GM10248 (cell line): Measurements from ENCODE around the gene ANKK1.

Source experiments
- CTCF ChIA-PET: fragments of 300-600 bp; sonication (Branson Sonifier 250); formaldehyde crosslinking; extraction: SDS; loops from one replicate; lab custom pipeline; 2021; ENCODE audit warnings: antibody characterized with exemption; lab: Yijun Ruan, JAX
- POLR2A ChIA-PET: fragments of 350-650 bp; sonication (Branson Sonifier 250); formaldehyde crosslinking; extraction: SDS; loops from one replicate; lab custom pipeline; 2020; ENCODE audit warnings: antibody characterized with exemption; lab: Yijun Ruan, JAX
- DNase-seq: peaks from one replicate; pipeline ENCODE4 v3.0.0; 2012; ENCODE audit errors: extremely low spot score
- TF ChIP-seq, protein P1 (sequence below): IDR thresholded peaks from 2 replicates; pipeline ENCODE4 v1.5.1; 2012; ENCODE audit warnings: mild to moderate bottlenecking, low read depth; ENCODE audit errors: extremely low read depth, missing control alignments, control extremely low read depth

Gene ANKK1

DNA sequence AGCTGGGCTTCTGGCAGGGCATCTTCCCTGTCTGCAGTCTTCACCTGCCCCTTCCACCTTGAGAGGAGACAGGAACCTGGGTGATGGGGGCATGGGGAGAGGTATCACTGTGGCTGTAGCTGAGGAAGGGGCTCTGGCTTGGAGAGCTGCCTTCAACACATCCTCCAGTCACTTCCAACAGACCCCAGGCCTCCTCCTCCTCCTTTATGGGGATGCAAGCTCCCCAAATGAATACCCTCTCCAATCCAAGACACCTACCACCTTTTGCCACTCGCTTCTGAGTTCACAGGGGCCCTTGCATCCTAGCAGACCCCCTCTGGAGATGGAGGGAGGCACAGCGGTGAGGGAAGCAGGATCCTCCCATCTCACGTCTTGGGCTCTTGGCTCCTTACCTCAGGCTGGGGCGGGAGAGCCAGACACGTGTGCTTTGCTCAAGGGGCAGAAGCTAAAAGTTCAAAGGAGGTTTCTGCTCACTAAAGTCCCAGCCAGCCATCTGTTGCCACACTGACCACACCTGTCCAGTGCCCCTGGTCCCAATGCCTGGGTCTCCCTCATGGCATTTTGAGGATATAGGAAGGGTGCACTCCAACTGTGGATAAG, 13.2 kb downstream of the ANKK1 start:
- CTCF ChIA-PET, result no interaction called here
- no peak for DNase-seq
- TF ChIP-seq, protein P1, sequence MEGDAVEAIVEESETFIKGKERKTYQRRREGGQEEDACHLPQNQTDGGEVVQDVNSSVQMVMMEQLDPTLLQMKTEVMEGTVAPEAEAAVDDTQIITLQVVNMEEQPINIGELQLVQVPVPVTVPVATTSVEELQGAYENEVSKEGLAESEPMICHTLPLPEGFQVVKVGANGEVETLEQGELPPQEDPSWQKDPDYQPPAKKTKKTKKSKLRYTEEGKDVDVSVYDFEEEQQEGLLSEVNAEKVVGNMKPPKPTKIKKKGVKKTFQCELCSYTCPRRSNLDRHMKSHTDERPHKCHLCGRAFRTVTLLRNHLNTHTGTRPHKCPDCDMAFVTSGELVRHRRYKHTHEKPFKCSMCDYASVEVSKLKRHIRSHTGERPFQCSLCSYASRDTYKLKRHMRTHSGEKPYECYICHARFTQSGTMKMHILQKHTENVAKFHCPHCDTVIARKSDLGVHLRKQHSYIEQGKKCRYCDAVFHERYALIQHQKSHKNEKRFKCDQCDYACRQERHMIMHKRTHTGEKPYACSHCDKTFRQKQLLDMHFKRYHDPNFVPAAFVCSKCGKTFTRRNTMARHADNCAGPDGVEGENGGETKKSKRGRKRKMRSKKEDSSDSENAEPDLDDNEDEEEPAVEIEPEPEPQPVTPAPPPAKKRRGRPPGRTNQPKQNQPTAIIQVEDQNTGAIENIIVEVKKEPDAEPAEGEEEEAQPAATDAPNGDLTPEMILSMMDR, result no peak
- POLR2A ChIA-PET, result no interaction called here

DNA sequence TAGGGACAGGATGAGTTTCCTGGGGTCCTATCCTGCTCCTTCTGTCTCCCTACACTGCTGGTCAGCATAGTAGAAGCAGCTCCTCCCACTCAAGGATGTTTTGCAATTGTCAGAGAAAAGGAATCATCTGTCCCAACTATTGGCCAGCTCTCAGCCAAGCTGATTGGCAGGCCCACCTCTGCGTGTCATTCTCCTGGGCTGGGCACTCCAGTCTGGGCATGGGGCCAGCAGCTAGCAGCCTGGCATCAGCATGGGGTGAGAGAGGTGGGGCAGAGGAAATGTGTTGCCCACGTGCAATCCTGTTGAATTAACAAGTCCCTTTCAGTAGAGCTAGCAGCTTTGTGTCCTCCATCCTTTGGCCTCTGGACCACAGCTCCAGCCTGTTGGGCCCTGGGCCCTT, 14.1 kb downstream of the ANKK1 start:
- no peak for DNase-seq
- TF ChIP-seq, protein P1, result no peak
- POLR2A ChIA-PET, result no interaction called here
- CTCF ChIA-PET, result interaction anchor here (1.4 kb wide), 1 partner anchor 12 kb away, joined by 4 read pairs; no protein-coding TSS in a partner anchor

DNA sequence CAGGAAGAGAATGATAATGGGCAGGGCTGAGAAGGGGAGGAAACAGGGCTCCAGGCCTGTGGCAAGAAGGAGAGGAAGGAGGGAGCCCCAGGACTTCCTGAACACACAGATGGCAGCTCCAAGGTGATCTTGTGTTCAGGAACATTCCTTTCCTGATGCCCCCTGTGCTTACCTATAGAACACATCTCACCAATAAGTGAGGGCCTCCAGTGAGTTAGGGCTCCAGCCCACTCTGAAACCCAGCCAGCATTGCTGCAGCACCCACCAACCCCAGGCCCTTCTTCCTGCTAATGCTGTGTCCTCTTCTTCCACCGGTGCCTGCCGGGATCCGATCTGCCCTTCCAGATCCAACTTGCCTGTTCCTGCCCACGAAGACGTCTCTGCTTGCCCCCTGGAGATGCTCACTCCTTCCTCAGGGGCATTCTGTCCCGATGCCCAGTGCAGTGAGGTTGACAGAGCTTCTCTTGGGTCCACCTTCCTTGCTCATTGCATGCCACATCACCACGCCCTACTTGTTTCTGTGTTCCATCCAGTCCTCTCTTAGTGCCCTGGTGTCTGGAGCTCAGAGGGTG, 17.4 kb downstream of the ANKK1 start:
- POLR2A ChIA-PET, result no interaction called here
- DNase-seq, result no peak
- CTCF ChIA-PET, result interaction anchor here (1.1 kb wide), 1 partner anchor 18 kb away, joined by 3 read pairs; the partner anchor contains the start of gene ANKK1

DNA sequence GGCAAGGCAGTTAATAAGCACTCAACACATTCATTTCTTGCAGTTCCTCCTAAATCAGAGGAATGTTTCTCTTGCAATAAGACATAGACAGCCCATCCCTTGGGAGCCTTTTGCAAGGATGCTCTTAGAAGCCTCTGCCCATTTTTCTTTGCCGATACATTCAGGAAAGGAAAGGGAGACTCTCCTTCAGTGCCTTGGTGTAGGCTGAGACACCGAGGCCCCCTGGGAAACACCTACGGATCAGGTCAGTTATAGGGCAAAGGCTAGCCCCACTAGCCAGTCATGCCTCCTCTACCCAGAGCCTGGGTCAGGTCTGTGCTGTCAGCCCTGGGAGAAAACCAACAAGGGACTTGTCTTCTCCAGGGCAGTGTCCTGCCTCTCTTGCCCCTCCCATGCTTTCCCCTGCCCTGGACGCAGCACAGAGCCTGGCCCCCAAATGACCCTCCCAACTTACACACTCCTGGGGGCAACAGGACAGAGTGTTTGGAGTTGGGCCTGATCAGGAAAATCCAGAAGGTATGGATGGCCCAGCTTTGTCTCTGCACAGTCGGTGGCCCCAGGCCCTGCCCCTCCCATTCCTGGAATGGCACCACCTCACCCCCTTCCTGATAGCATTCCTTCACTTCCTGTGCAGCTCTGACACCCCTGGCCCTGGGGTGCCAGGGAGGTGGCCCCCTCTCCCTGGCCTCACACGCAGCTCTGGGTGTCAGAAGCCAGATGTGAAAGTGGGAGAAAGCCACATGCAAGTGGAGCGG, 18.3 kb downstream of the ANKK1 start:
- TF ChIP-seq, protein P1, result no peak
- CTCF ChIA-PET, result interaction anchor here (0.8 kb wide), 1 partner anchor 99 kb away, joined by 3 read pairs; no protein-coding TSS in a partner anchor
- POLR2A ChIA-PET, result no interaction called here
- DNase-seq, result no peak

More for the DNA sequence above, 17.4 kb downstream of the ANKK1 start:
- TF ChIP-seq, protein P1, result no peak

DNA sequence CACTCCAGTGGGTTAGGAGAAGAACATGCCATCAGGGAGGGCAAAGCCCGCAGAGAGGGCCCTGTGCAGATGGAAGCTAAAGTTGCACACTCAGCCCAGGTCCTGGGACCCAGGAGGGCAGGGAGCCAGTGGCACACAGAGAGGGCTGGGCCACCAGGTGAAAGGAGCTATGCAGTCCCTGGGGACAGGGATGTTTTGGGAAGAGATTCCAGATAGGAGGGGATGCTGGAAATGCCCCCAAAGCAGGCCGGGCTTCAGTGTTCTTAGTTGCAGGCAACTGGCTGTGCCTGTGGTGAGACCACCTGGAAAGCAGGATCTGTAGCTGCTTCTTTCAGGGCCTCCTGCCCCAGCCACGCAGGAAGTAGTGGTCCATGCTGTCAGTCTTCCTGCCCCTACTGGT, 19.6 kb downstream of the ANKK1 start:
- POLR2A ChIA-PET, result no interaction called here
- TF ChIP-seq, protein P1, result no peak
- DNase-seq, result no peak
- CTCF ChIA-PET, result interaction anchor here (1.0 to 1.2 kb wide), 2 partner anchors 26 to 30 kb away, joined by 3 read pairs; no protein-coding TSS in a partner anchor

DNA sequence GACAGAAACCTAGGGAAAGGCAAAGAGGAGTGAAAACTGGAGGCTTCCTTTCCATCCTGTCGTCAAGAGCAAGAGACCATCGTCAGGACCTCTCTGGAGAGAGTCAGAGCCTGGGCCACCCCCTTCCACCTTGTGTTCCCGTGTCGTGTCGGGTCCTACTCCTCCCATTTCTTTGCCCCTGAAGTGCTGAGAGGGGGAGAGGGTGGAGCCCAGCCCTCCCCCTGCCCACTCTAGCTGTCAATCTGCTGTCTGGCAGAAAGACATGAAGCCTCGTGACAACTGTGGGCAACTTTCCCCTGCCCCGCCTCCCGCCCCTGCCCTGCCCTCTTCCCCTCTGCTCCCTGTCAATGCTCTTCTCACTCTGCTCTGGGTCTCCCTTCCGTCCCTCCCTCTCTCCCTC, 20.6 kb downstream of the ANKK1 start:
- ChIA-PET CTCF (no interaction called here), POLR2A (no interaction called here)
- no peak for DNase-seq
- TF ChIP-seq, protein P1, result no peak
